ENCODE measurements around the gene SAC3D1. TPM values are rescaled to one million over a fixed set of nuclear protein-coding genes. Genes with fewer than 3 reads are reported as not detected.
A peak's percentile ranks its signal among the peaks of the same experiment; 100 is the strongest.

The SAC3D1 gene
- total RNA-seq, 2 experiments from 2014 or later = 14.0 to 14.5 TPM

DNA sequence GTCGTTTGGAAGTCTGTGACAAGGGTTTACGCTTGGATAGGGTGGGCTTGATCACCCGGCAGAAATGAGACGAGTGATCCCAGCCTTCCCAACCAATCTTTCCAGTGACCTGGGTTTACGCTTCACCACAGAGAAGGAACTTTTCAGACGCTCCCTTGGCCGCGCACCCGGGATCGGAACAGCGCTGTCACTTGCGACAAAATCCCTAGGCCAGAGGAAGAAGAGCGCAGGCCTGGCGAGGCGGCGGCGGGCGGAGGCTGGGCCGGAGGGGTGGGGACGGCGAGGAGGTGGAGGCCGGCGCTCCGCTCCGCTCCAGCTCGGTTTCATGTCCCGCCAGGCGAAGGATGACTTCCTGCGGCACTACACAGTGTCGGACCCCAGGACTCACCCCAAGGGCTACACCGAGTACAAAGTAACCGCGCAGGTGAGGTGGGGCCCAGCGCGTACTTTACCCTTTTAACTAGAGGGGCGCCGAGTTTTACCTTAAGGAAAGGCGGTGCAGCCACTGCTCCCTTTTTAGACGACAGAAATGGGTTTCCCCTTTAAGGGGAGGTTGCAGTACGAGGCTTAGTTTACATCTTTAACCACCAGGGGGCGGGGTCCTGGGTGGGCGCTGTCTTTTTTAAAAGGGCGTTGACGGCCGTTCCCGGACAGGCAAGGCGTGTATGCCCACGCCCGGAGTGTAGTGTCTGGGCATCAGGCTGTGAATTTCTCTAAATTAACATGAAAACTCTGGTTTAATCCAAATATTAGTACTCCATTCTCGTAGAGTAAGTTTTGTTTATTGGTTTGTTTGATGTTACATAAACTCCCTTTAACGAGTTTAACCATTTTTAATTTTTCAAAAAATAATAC, 13.6 kb upstream of the SAC3D1 start, which contains the start of gene SNX15:
Gene SNX15 (plus strand): TSS at position 227 of the 855 bp plus-strand sequence. CDS start 99 bp downstream, at position 326.
- POLR2A ChIA-PET = interaction anchor here (0.6 to 4.9 kb wide), 9 partner anchors 10 to 288 kb away, joined by 3 to 38 read pairs (median 4); partner anchors contain the start of genes ARL2, CDCA5 and SAC3D1
- Mint-ChIP-seq H3K27ac (peak within 1 kb of the TSS; percentile 81), H3K4me1 (ENCODE audit: low read depth) (peaks cover 13% of the 10 kb centered on the region), H3K36me3 (ENCODE audit: low read depth) (no peaks in the 10 kb centered on the region), H3K9me3 (no peaks in the 10 kb centered on the region), H3K27me3 (no peaks in the 10 kb centered on the region), H3K4me3 (peak within 1 kb of the TSS; percentile 74)
- DNase-seq = peak; percentile 96
- peak; percentile 94 for ATAC-seq
- CTCF ChIA-PET = interaction anchor here (0.9 to 3.7 kb wide), 12 partner anchors 10 to 285 kb away, joined by 3 to 37 read pairs (median 3); partner anchors contain the start of genes ARL2, SAC3D1, VPS51 and ZNHIT2
- TF ChIP-seq, protein P1, sequence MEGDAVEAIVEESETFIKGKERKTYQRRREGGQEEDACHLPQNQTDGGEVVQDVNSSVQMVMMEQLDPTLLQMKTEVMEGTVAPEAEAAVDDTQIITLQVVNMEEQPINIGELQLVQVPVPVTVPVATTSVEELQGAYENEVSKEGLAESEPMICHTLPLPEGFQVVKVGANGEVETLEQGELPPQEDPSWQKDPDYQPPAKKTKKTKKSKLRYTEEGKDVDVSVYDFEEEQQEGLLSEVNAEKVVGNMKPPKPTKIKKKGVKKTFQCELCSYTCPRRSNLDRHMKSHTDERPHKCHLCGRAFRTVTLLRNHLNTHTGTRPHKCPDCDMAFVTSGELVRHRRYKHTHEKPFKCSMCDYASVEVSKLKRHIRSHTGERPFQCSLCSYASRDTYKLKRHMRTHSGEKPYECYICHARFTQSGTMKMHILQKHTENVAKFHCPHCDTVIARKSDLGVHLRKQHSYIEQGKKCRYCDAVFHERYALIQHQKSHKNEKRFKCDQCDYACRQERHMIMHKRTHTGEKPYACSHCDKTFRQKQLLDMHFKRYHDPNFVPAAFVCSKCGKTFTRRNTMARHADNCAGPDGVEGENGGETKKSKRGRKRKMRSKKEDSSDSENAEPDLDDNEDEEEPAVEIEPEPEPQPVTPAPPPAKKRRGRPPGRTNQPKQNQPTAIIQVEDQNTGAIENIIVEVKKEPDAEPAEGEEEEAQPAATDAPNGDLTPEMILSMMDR (IDR thresholded peaks at IDR 0.05) = peak; percentile 80
- intact Hi-C loops (cut with micrococcal nuclease) = no loop called here

DNA sequence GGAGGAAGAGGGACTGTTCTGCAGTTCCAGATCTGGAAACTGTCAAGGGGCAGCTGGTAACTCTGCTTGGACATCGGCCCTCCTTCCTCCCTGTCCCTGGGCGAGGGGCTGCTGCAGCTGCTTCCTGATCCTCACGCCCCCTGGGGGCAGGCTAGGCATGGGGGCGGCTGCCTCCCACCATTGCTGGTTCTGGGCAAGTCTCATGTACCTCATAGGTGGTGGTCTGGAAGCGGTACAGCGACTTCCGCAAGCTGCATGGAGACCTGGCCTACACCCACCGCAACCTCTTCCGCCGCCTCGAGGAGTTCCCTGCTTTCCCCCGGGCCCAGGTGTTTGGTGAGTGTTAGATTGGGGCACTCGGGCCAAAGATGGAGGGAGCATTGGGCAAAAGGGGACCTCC, 8.8 kb upstream of the SAC3D1 start:
- H3K4me3 Mint-ChIP-seq = no peak overlapping the region
- no peak for ATAC-seq
- CTCF ChIA-PET = interaction anchor here (1.3 to 2.4 kb wide), 3 partner anchors 8 to 184 kb away, joined by 4 to 9 read pairs (median 6); partner anchors contain the start of gene ARL2
- no peaks in the 10 kb centered on the region for H3K27me3 Mint-ChIP-seq
- no peak overlapping the region for H3K27ac Mint-ChIP-seq
- no peaks in the 10 kb centered on the region for H3K36me3 Mint-ChIP-seq (ENCODE audit: low read depth)
- POLR2A ChIA-PET = interaction anchor here (1.1 to 2.2 kb wide), 2 partner anchors 9 to 18 kb away, joined by 3 to 5 read pairs; partner anchors contain the start of genes ARL2 and SAC3D1
- no peaks in the 10 kb centered on the region for H3K9me3 Mint-ChIP-seq
- H3K4me1 Mint-ChIP-seq (ENCODE audit: low read depth) = peaks cover 9% of the 10 kb centered on the region
- intact Hi-C loops (cut with micrococcal nuclease) = no loop called here
- DNase-seq = no peak
- TF ChIP-seq, protein P1 (IDR thresholded peaks at IDR 0.05) = no peak

DNA sequence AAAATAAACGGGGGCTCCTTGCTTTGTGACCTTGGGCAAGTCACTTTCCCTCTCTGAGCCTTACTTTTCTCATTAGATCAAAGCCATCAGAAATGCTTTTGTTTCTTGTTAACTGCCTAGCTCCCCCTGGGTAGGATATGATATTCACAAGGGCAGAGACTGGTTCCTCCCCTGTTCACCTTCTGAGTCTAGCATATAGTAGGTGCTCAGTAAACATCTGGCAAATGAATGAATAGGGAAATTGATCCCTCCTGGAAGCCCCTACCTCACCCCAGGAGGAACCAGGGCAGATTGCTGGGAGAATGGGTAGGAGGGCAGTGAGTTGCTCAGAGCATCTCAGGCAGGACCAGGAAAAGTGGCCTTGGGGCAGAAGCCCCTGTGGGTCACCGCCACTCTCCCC, 6.6 kb upstream of the SAC3D1 start:
- H3K9me3 Mint-ChIP-seq = no peaks in the 10 kb centered on the region
- no peak overlapping the region for H3K4me3 Mint-ChIP-seq
- no peaks in the 10 kb centered on the region for H3K36me3 Mint-ChIP-seq (ENCODE audit: low read depth)
- H3K4me1 Mint-ChIP-seq (ENCODE audit: low read depth) = no peaks in the 10 kb centered on the region
- H3K27me3 Mint-ChIP-seq = no peaks in the 10 kb centered on the region
- ChIA-PET POLR2A (no interaction called here), CTCF (no interaction called here)
- H3K27ac Mint-ChIP-seq = no peak overlapping the region
- intact Hi-C loops (cut with micrococcal nuclease) = no loop called here
- TF ChIP-seq, protein P1 (IDR thresholded peaks at IDR 0.05) = no peak
- DNase-seq = no peak
- no peak for ATAC-seq

DNA sequence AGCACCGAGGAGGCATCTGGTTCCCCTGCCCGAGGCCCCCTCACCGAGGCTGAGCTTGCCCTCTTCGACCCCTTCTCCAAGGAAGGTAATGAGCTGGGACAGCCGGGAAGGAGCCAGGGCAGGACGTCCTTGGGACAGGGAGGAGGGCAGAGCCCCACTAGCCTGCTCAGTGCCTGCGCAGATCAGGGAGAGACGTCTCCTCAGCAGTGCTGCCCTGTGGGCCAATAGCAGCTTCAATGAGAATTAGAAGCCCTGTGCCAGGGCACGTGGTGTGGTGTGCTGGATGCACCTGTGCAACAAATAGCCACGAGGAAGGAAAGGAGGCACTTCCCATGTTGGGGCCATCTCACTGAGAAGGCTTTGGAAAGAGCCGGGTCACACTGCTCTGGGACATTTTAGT, 5.4 kb upstream of the SAC3D1 start:
- H3K36me3 Mint-ChIP-seq (ENCODE audit: low read depth) = no peaks in the 10 kb centered on the region
- no peaks in the 10 kb centered on the region for H3K27me3 Mint-ChIP-seq
- no peak for DNase-seq
- H3K27ac Mint-ChIP-seq = no peak overlapping the region
- ChIA-PET CTCF (interaction anchor here (1.3 kb wide), 1 partner anchor 81 kb away, joined by 4 read pairs; no protein-coding TSS in a partner anchor), POLR2A (interaction anchor here (0.7 to 0.9 kb wide), 2 partner anchors 21 to 61 kb away, joined by 3 read pairs; partner anchors contain the start of genes ARL2 and VPS51)
- TF ChIP-seq, protein P1 (IDR thresholded peaks at IDR 0.05) = no peak
- intact Hi-C loops (cut with micrococcal nuclease) = no loop called here
- ATAC-seq = no peak
- H3K4me1 Mint-ChIP-seq (ENCODE audit: low read depth) = peaks cover 1% of the 10 kb centered on the region
- no peaks in the 10 kb centered on the region for H3K9me3 Mint-ChIP-seq
- H3K4me3 Mint-ChIP-seq = no peak overlapping the region

DNA sequence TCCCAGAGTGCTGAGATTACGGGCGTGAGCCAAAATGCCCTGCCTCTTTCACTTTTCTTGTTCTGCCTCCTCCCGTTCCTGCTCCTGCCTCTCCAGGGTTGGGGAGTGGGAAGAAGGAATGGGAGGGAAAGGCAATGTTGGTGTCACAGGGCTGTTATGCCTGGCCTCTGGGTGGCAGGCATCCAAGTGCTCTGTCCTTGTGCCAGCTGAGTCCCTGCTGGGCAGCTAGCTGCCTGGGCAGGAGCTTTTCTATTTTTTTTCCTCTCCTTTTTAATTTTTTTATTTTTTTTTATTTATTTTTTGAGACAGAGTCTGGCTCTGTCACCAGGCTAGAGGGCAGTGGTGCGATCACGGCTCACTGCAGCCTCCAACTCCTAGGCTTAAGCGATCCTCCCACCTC, 4.1 kb upstream of the SAC3D1 start:
- Mint-ChIP-seq H3K4me1 (ENCODE audit: low read depth) (peaks cover 2% of the 10 kb centered on the region), H3K27ac (no peak overlapping the region), H3K36me3 (ENCODE audit: low read depth) (no peaks in the 10 kb centered on the region), H3K4me3 (no peak overlapping the region), H3K27me3 (no peaks in the 10 kb centered on the region), H3K9me3 (no peaks in the 10 kb centered on the region)
- DNase-seq = no peak
- POLR2A ChIA-PET = no interaction called here
- CTCF ChIA-PET = interaction anchor here (1.7 kb wide), 1 partner anchor 8 kb away, joined by 5 read pairs; no protein-coding TSS in a partner anchor
- intact Hi-C loops (cut with micrococcal nuclease) = no loop called here
- TF ChIP-seq, protein P1 (IDR thresholded peaks at IDR 0.05) = no peak
- no peak for ATAC-seq
